Endodermal cell (in vitro differentiated cells): ENCODE measurements around the gene PROP1. TPM values are rescaled to one million over a fixed set of nuclear protein-coding genes. Genes with fewer than 3 reads are reported as not detected.
"Not testable (repeated sequence)": the region's sequence is repeated elsewhere in the genome, so short reads cannot be mapped to it uniquely, and the experiment has no call there.

ENCODE experiments used
- DNase-seq: peaks from one replicate; pipeline ENCODE4 v3.0.0-alpha.2; 2017
- H3K27ac ChIP-seq: 2 replicates; pipeline ENCODE4 v1.5.1; 2013; ENCODE audit warnings: mild to moderate bottlenecking, low read depth, low read length, moderate library complexity
- H3K27me3 ChIP-seq: 2 replicates; pipeline ENCODE4 v1.6.1; 2013; ENCODE audit warnings: mild to moderate bottlenecking, low read length, moderate library complexity; ENCODE audit not compliant: insufficient read depth, control insufficient read depth, poor library complexity, severe bottlenecking
- H3K36me3 ChIP-seq: 2 replicates; pipeline ENCODE4 v1.7.0; 2013; ENCODE audit warnings: mild to moderate bottlenecking, low read length, moderate library complexity; ENCODE audit not compliant: control insufficient read depth, insufficient read depth
- H3K4me1 ChIP-seq: one replicate; pipeline ENCODE4 v1.7.0; 2013; ENCODE audit warnings: low read length; ENCODE audit not compliant: control insufficient read depth, insufficient read depth
- H3K4me3 ChIP-seq: 2 replicates; pipeline ENCODE4 v1.5.1; 2013; ENCODE audit warnings: mild to moderate bottlenecking, low read length, moderate library complexity
- H3K9ac ChIP-seq: 2 replicates; pipeline ENCODE4 v1.6.1; 2013; ENCODE audit warnings: mild to moderate bottlenecking, low read length, moderate library complexity; ENCODE audit not compliant: poor library complexity, severe bottlenecking; ENCODE audit errors: extremely low read depth
- H3K9me3 ChIP-seq: 2 replicates; pipeline ENCODE4 v1.6.1; 2013; ENCODE audit warnings: mild to moderate bottlenecking, low read length, moderate library complexity; ENCODE audit not compliant: control insufficient read depth
- H3K27ac Mint-ChIP-seq: 2 replicates; pipeline ENCODE4 v1.8.0; 2020; ENCODE audit warnings: mixed read lengths
- H3K27me3 Mint-ChIP-seq: 2 replicates; pipeline ENCODE4 v1.8.0; 2021; ENCODE audit warnings: mild to moderate bottlenecking, mixed read lengths; ENCODE audit not compliant: insufficient read depth
- H3K36me3 Mint-ChIP-seq: 2 replicates; pipeline ENCODE4 v1.8.0; 2020; ENCODE audit warnings: low read depth, mixed read lengths
- H3K4me1 Mint-ChIP-seq: 2 replicates; pipeline ENCODE4 v1.8.0; 2020; ENCODE audit warnings: mixed read lengths
- H3K4me3 Mint-ChIP-seq: 2 replicates; pipeline ENCODE4 v1.8.0; 2020; ENCODE audit warnings: mild to moderate bottlenecking, moderate library complexity, mixed read lengths
- H3K9me3 Mint-ChIP-seq: 2 replicates; pipeline ENCODE4 v1.8.0; 2020; ENCODE audit warnings: mild to moderate bottlenecking, mixed read lengths
- CTCF ChIP-seq: fragments of 200-600 bp; sonication (generic); conservative IDR thresholded peaks from 2 replicates; pipeline ENCODE4 v1.5.0; 2021; ENCODE audit warnings: antibody characterized with exemption, mild to moderate bottlenecking
- WGBS, 2 experiments: methylation state at CpG; one replicate each; pipeline versions ENCODE4 v1.1.5 to v1.1.7; 2013; ENCODE audit warnings: missing lambda C conversion rate in 2 of 2, mixed read lengths in 1 of 2; ENCODE audit not compliant: insufficient coverage in 1 of 2, insufficient read length in 1 of 2; 5-methylcytosine and 5-hydroxymethylcytosine counted together
- long read RNA-seq, 4 experiments: library from polyadenylated mRNA in 2 of 4; library from RNA in 1 of 4; library from capped mRNA in 1 of 4; stranded (forward) in 3 of 4; unstranded in 1 of 4; transcript quantifications; one replicate each; pipeline ENCODE4 v2.0.0, GENCODE V29; 2020 to 2021; ENCODE audit warnings: inconsistent platforms in 1 of 4
- polyA plus RNA-seq, 2 experiments: library from polyadenylated mRNA; stranded (reverse); fragments of 50-300 nt; gene quantifications; one replicate each; pipeline ENCODE4 v1.2.3, GENCODE V29; 2013
- total RNA-seq, 2 donors: library from RNA; stranded (reverse); fragmentation: NEBNext Ultra II Directional in 1 of 2; extraction: Animal tissue kit (Norgen Biotek cat#: 25700) in 1 of 2; gene quantifications; 2 replicates in 1 of 2; 3 replicates in 1 of 2; pipeline ENCODE4 v1.2.1, GENCODE V29; 2021

PROP1 gene
- total RNA-seq: not detected
- not detected for polyA plus RNA-seq (2013, experiment 1 of 2)
- not detected for polyA plus RNA-seq (2013, experiment 2 of 2)
- long read RNA-seq, experiment 1: 0 reads
- long read RNA-seq, experiment 2: 0 reads
- long read RNA-seq, experiment 3: 0 reads
- long read RNA-seq, experiment 4: 0 reads

- no peaks in the 10 kb centered on the region for H3K27me3 ChIP-seq
- H3K4me3 ChIP-seq: no peak within 1 kb of the TSS
- TF ChIP-seq CTCF: no peak
- H3K27me3 Mint-ChIP-seq: peaks cover 14% of the 10 kb centered on the region
- no peaks in the 10 kb centered on the region for H3K36me3 ChIP-seq
- no peaks in the 10 kb centered on the region for H3K36me3 Mint-ChIP-seq
- no peaks in the 10 kb centered on the region for H3K9me3 ChIP-seq
- no peak for DNase-seq
- H3K9me3 Mint-ChIP-seq: no peaks in the 10 kb centered on the region
- H3K9ac ChIP-seq: no peak within 1 kb of the TSS
- no peaks in the 10 kb centered on the region for H3K4me1 ChIP-seq
- H3K4me1 Mint-ChIP-seq: no peaks in the 10 kb centered on the region
- no peak within 1 kb of the TSS for H3K27ac ChIP-seq
- no peak within 1 kb of the TSS for H3K4me3 Mint-ChIP-seq
- H3K27ac Mint-ChIP-seq: no peak within 1 kb of the TSS
- WGBS, 2 experiments: 84 to 92% methylated on average over 10 to 23 of the region's 23 CpGs
These were observed at the start of gene PROP1 for GRCh38 chr5:177995691-177996595. Gene PROP1 (minus strand): TSS chr5:177996242. CDS start chr5:177995933, 309 bp downstream.

- H3K4me1 Mint-ChIP-seq, H3K4me1 ChIP-seq, H3K36me3 ChIP-seq, H3K9ac ChIP-seq, H3K9me3 Mint-ChIP-seq, H3K27ac Mint-ChIP-seq, H3K36me3 Mint-ChIP-seq, H3K27ac ChIP-seq, H3K4me3 ChIP-seq, H3K9me3 ChIP-seq, H3K4me3 Mint-ChIP-seq, H3K27me3 ChIP-seq, DNase-seq, H3K27me3 Mint-ChIP-seq: not testable (repeated sequence)
- WGBS, 2 experiments: 100% methylated on average over 3 of the region's 11 CpGs; no CpG with 5 or more reads in 1 of the 2 experiments
These were observed 23.5 kb upstream of the PROP1 start for GRCh38 chr5:178019379-178020030.

- 78% methylated on average over 2 of the region's 2 CpGs; no CpG with 5 or more reads in 1 of the 2 experiments for WGBS, 2 experiments
- not testable (repeated sequence) for H3K4me1 Mint-ChIP-seq, H3K27ac ChIP-seq, H3K36me3 Mint-ChIP-seq, H3K4me1 ChIP-seq, H3K27ac Mint-ChIP-seq, H3K9me3 Mint-ChIP-seq, H3K4me3 Mint-ChIP-seq, H3K4me3 ChIP-seq, H3K9ac ChIP-seq, H3K27me3 Mint-ChIP-seq, H3K27me3 ChIP-seq, H3K9me3 ChIP-seq, H3K36me3 ChIP-seq, DNase-seq
These were observed 16.7 kb upstream of the PROP1 start for GRCh38 chr5:178012758-178013157.

- not testable (repeated sequence) for H3K9me3 Mint-ChIP-seq, H3K9me3 ChIP-seq, DNase-seq, H3K36me3 Mint-ChIP-seq, H3K4me3 Mint-ChIP-seq, H3K4me1 ChIP-seq, H3K27me3 ChIP-seq, H3K36me3 ChIP-seq, H3K4me1 Mint-ChIP-seq, H3K9ac ChIP-seq, H3K27ac Mint-ChIP-seq, H3K27ac ChIP-seq, H3K27me3 Mint-ChIP-seq, H3K4me3 ChIP-seq
- 80% methylated on average over 1 of the region's 4 CpGs; no CpG with 5 or more reads in 1 of the 2 experiments for WGBS, 2 experiments
These were observed 15.9 kb upstream of the PROP1 start for GRCh38 chr5:178011816-178012554.

- not testable (repeated sequence) for H3K9me3 Mint-ChIP-seq, H3K4me1 ChIP-seq, DNase-seq, H3K9ac ChIP-seq, H3K9me3 ChIP-seq, H3K27ac Mint-ChIP-seq, H3K4me3 ChIP-seq, H3K36me3 Mint-ChIP-seq, H3K27ac ChIP-seq, H3K4me1 Mint-ChIP-seq, H3K36me3 ChIP-seq, H3K27me3 Mint-ChIP-seq, H3K27me3 ChIP-seq
- 89% methylated on average over 11 of the region's 26 CpGs; no CpG with 5 or more reads in 1 of the 2 experiments for WGBS, 2 experiments
- peak overlapping the region; percentile 39 for H3K4me3 Mint-ChIP-seq
These were observed 11.2 kb upstream of the PROP1 start for GRCh38 chr5:178007272-178007671.
